ENCODE measurements around the gene D2HGDH. TPM values are rescaled to one million over a fixed set of nuclear protein-coding genes. Genes with fewer than 3 reads are reported as not detected.
"Not testable (repeated sequence)": the region's sequence is repeated elsewhere in the genome, so short reads cannot be mapped to it uniquely, and the experiment has no call there.

Gene D2HGDH
- total RNA-seq, 1 donor from 2014 or later, result 55.4 TPM

- no peak for DNase-seq
- H3K4me1 Mint-ChIP-seq, result no peaks in the 10 kb centered on the region
- POLR2A ChIA-PET, result interaction anchor here (2.3 kb wide), 1 partner anchor 11 kb away, joined by 7 read pairs; no protein-coding TSS in a partner anchor
Measured at GRCh38 chr2:241777686-241778627, 43.5 kb downstream of the D2HGDH start.

GRCh38 chr2:241780939-241781569, 46.6 kb downstream of the D2HGDH start:
- DNase-seq, result no peak
- TF ChIP-seq, protein P1, sequence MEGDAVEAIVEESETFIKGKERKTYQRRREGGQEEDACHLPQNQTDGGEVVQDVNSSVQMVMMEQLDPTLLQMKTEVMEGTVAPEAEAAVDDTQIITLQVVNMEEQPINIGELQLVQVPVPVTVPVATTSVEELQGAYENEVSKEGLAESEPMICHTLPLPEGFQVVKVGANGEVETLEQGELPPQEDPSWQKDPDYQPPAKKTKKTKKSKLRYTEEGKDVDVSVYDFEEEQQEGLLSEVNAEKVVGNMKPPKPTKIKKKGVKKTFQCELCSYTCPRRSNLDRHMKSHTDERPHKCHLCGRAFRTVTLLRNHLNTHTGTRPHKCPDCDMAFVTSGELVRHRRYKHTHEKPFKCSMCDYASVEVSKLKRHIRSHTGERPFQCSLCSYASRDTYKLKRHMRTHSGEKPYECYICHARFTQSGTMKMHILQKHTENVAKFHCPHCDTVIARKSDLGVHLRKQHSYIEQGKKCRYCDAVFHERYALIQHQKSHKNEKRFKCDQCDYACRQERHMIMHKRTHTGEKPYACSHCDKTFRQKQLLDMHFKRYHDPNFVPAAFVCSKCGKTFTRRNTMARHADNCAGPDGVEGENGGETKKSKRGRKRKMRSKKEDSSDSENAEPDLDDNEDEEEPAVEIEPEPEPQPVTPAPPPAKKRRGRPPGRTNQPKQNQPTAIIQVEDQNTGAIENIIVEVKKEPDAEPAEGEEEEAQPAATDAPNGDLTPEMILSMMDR (IDR thresholded peaks at IDR 0.05), result no peak
- CTCF ChIA-PET, result no interaction called here
- Mint-ChIP-seq H3K36me3 (ENCODE audit: low read depth) (no peaks in the 10 kb centered on the region), H3K4me1 (no peaks in the 10 kb centered on the region), H3K27ac (no peak overlapping the region), H3K9me3 (no peaks in the 10 kb centered on the region), H3K4me3 (no peak overlapping the region), H3K27me3 (no peaks in the 10 kb centered on the region)
- intact Hi-C loops (cut with micrococcal nuclease), result no loop called here
- POLR2A ChIA-PET, result no interaction called here
- no peak for ATAC-seq (ENCODE audit: low read depth)

More at GRCh38 chr2:241777686-241778627, 43.5 kb downstream of the D2HGDH start:
- H3K4me3 Mint-ChIP-seq, result no peak overlapping the region
- H3K27me3 Mint-ChIP-seq, result no peaks in the 10 kb centered on the region
- no peak for ATAC-seq (ENCODE audit: low read depth)
- H3K9me3 Mint-ChIP-seq, result no peaks in the 10 kb centered on the region
- TF ChIP-seq, protein P1 (IDR thresholded peaks at IDR 0.05), result no peak
- no peak overlapping the region for H3K27ac Mint-ChIP-seq
- no peaks in the 10 kb centered on the region for H3K36me3 Mint-ChIP-seq (ENCODE audit: low read depth)
- CTCF ChIA-PET, result no interaction called here
- intact Hi-C loops (cut with micrococcal nuclease), result no loop called here

DNA sequence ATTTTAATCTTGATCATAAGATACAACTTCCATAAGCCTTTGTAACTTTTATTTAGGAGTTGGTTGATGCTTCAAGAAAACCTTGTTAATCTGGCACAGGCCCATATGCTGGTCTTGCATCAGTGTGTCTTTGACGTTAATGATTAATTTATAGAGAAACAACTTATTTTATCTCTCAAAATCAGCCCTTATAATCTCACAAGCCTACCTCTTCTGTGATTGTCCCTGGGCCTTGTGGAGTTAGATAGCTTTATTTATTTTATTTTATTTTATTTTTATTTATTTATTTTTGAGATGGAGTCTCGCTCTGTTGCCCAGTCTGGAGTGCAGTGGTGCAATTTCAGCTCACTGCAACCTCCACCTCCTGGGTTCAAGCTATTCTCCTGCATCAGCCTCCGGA, 47.6 kb downstream of the D2HGDH start:
- H3K27me3 Mint-ChIP-seq; H3K4me3 Mint-ChIP-seq; POLR2A ChIA-PET; intact Hi-C loops (cut with micrococcal nuclease); H3K36me3 Mint-ChIP-seq (ENCODE audit: low read depth); H3K4me1 Mint-ChIP-seq; H3K9me3 Mint-ChIP-seq; DNase-seq; ATAC-seq (ENCODE audit: low read depth); H3K27ac Mint-ChIP-seq; CTCF ChIA-PET: not testable (repeated sequence)

DNA sequence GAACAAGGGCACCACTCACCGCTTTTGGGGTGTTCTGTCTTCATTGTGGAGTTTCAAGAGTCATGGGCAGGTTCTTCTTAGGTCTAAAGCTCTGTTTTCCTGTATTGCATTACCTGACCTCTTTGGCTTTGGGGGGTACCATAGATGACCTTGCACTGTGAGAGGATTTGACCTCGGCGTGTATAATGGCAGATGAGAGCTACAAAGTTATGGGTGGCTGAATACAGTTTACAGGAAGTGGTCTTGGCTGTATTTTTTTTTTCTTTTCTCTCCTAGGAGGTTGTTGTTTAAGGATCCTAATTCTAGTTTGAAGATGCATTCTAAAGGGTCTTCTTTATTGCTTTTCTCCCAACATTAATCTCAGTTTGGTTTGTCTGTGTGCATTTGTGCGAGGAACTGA, 53.7 kb downstream of the D2HGDH start:
- peaks cover 35% of the 10 kb centered on the region for H3K4me1 Mint-ChIP-seq
- no peaks in the 10 kb centered on the region for H3K36me3 Mint-ChIP-seq (ENCODE audit: low read depth)
- intact Hi-C loops (cut with micrococcal nuclease), result loop anchor here (1.0 to 5.0 kb wide), 6 partner anchors 16 to 471 kb away; partner anchors contain the start of genes HDLBP, ING5 and SEPTIN2
- H3K27me3 Mint-ChIP-seq, result no peaks in the 10 kb centered on the region
- peak overlapping the region; percentile 79 for H3K27ac Mint-ChIP-seq
- ChIA-PET POLR2A (interaction anchor here (0.9 to 2.7 kb wide), 11 partner anchors 11 to 396 kb away, joined by 3 to 25 read pairs (median 4); partner anchors contain the start of genes D2HGDH, GAL3ST2 and ING5), CTCF (interaction anchor here (0.6 to 1.0 kb wide), 3 partner anchors 26 to 983 kb away, joined by 3 read pairs; partner anchors contain the start of gene D2HGDH)
- DNase-seq (no peak), ATAC-seq (ENCODE audit: low read depth) (peak; percentile 38)
- H3K4me3 Mint-ChIP-seq, result peak overlapping the region; percentile 45
- H3K9me3 Mint-ChIP-seq, result peaks cover 4% of the 10 kb centered on the region
- TF ChIP-seq, protein P1 (IDR thresholded peaks at IDR 0.05), result no peak

GRCh38 chr2:241788572-241788971, 54.1 kb downstream of the D2HGDH start:
- Mint-ChIP-seq H3K36me3 (ENCODE audit: low read depth) (no peaks in the 10 kb centered on the region), H3K27me3 (no peaks in the 10 kb centered on the region), H3K27ac (peak overlapping the region; percentile 79), H3K9me3 (peaks cover 4% of the 10 kb centered on the region), H3K4me1 (peaks cover 35% of the 10 kb centered on the region), H3K4me3 (peak overlapping the region; percentile 45)
- DNase-seq (peak; percentile 23), ATAC-seq (ENCODE audit: low read depth) (peak; percentile 87)
- intact Hi-C loops (cut with micrococcal nuclease), result loop anchor here (1.0 to 5.0 kb wide), 6 partner anchors 16 to 471 kb away; partner anchors contain the start of genes HDLBP, ING5 and SEPTIN2
- TF ChIP-seq, protein P1 (IDR thresholded peaks at IDR 0.05), result no peak
- CTCF ChIA-PET, result interaction anchor here (0.9 to 1.0 kb wide), 2 partner anchors 25 to 54 kb away, joined by 3 read pairs; partner anchors contain the start of gene D2HGDH
- POLR2A ChIA-PET, result interaction anchor here (0.9 to 2.7 kb wide), 10 partner anchors 11 to 396 kb away, joined by 3 to 25 read pairs (median 4); partner anchors contain the start of genes D2HGDH and GAL3ST2

GRCh38 chr2:241791385-241791784, 57.0 kb downstream of the D2HGDH start:
- intact Hi-C loops (cut with micrococcal nuclease); ATAC-seq (ENCODE audit: low read depth); CTCF ChIA-PET: not testable (repeated sequence)

More at GRCh38 chr2:241791385-241791784, 57.0 kb downstream of the D2HGDH start:
- H3K4me3 Mint-ChIP-seq; H3K27ac Mint-ChIP-seq; H3K9me3 Mint-ChIP-seq; H3K36me3 Mint-ChIP-seq (ENCODE audit: low read depth); H3K27me3 Mint-ChIP-seq; POLR2A ChIA-PET; DNase-seq: not testable (repeated sequence)
- H3K4me1 Mint-ChIP-seq, result peaks cover 35% of the 10 kb centered on the region

Data from activated B cell treated with CpG ODN at 0.5 μM for 24 hours (primary cell).